Activated B cell treated with CpG ODN at 0.5 μM for 24 hours (primary cell): Measurements from ENCODE around the gene STK11IP. TPM values are rescaled to one million over a fixed set of nuclear protein-coding genes. Genes with fewer than 3 reads are reported as not detected.

ENCODE experiments used
- ATAC-seq: fragments of 200-7000 bp; cut with Tn5 transposase; one replicate; pipeline ENCODE4 v1.10.0; 2021; ENCODE audit warnings: low read depth, mild to moderate bottlenecking, moderate library complexity
- CTCF ChIA-PET: fragments of 350-600 bp; sonication (Branson Sonifier 250); formaldehyde crosslinking; loops from one replicate; lab custom pipeline; 2021; ENCODE audit warnings: antibody characterized with exemption; lab: Charles Lee
- POLR2A ChIA-PET: fragments of 350-600 bp; sonication (Branson Sonifier 250); formaldehyde crosslinking; loops from one replicate; lab custom pipeline; 2021; ENCODE audit warnings: antibody characterized with exemption; lab: Charles Lee
- DNase-seq: peaks from one replicate; pipeline ENCODE4 v3.0.0; 2022
- H3K27ac Mint-ChIP-seq: one replicate; pipeline ENCODE4 v1.8.0; 2020; ENCODE audit warnings: mixed read lengths
- H3K27me3 Mint-ChIP-seq: one replicate; pipeline ENCODE4 v1.8.0; 2021; ENCODE audit warnings: mixed read lengths
- H3K36me3 Mint-ChIP-seq: one replicate; pipeline ENCODE4 v1.8.0; 2021; ENCODE audit warnings: low read depth, mixed read lengths
- H3K4me1 Mint-ChIP-seq: one replicate; pipeline ENCODE4 v1.8.0; 2021; ENCODE audit warnings: mixed read lengths
- H3K4me3 Mint-ChIP-seq: one replicate; pipeline ENCODE4 v1.8.0; 2020; ENCODE audit warnings: mild to moderate bottlenecking, mixed read lengths
- H3K9me3 Mint-ChIP-seq: one replicate; pipeline ENCODE4 v1.8.0; 2020; ENCODE audit warnings: mixed read lengths
- CTCF ChIP-seq: fragments of 200-600 bp; IDR thresholded peaks from one replicate; pipeline ENCODE4 v1.8.0; 2022; ENCODE audit warnings: antibody characterized with exemption, mild to moderate bottlenecking
- intact Hi-C: fragments of 100-400 bp; cut with micrococcal nuclease; formaldehyde crosslinking; loops from one replicate; pipeline ENCODE4 v1.15.1; 2024
- total RNA-seq: library from RNA; stranded (reverse); gene quantifications from 2 replicates; pipeline ENCODE4 v1.2.3, GENCODE V29; 2022

STK11IP gene
- total RNA-seq, 1 donor from 2014 or later: 53.6 TPM

GRCh38 chr2:219663116-219663762 is 65.6 kb downstream of the STK11IP start:
- no peak for ATAC-seq
- intact Hi-C loops: no loop called here
- Mint-ChIP-seq H3K27me3 (peaks cover 16% of the 10 kb centered on the region), H3K4me1 (no peaks in the 10 kb centered on the region), H3K4me3 (no peak overlapping the region), H3K27ac (no peak overlapping the region), H3K36me3 (no peaks in the 10 kb centered on the region), H3K9me3 (peaks cover 17% of the 10 kb centered on the region)
- ChIA-PET CTCF (no interaction called here), POLR2A (no interaction called here)
- DNase-seq: no peak
- TF ChIP-seq CTCF: no peak

- intact Hi-C loops: no loop called here
- CTCF ChIA-PET: no interaction called here
- TF ChIP-seq CTCF: no peak
- ATAC-seq (no peak), DNase-seq (no peak)
- Mint-ChIP-seq H3K27ac (no peak overlapping the region), H3K4me1 (no peaks in the 10 kb centered on the region), H3K27me3 (peaks cover 15% of the 10 kb centered on the region), H3K36me3 (no peaks in the 10 kb centered on the region), H3K9me3 (peaks cover 17% of the 10 kb centered on the region), H3K4me3 (no peak overlapping the region)
- POLR2A ChIA-PET: no interaction called here
Observed at GRCh38 chr2:219664041-219664440, 66.4 kb downstream of the STK11IP start.

- no peaks in the 10 kb centered on the region for H3K36me3 Mint-ChIP-seq
- H3K9me3 Mint-ChIP-seq: peaks cover 17% of the 10 kb centered on the region
- CTCF ChIA-PET: no interaction called here
- intact Hi-C loops: no loop called here
- no peaks in the 10 kb centered on the region for H3K4me1 Mint-ChIP-seq
- DNase-seq: no peak
- TF ChIP-seq CTCF: no peak
- POLR2A ChIA-PET: no interaction called here
- ATAC-seq: no peak
- H3K27me3 Mint-ChIP-seq: peaks cover 15% of the 10 kb centered on the region
- no peak overlapping the region for H3K4me3 Mint-ChIP-seq
- H3K27ac Mint-ChIP-seq: no peak overlapping the region
Observed at GRCh38 chr2:219664944-219665343, 67.3 kb downstream of the STK11IP start.

GRCh38 chr2:219665926-219666325 is 68.3 kb downstream of the STK11IP start:
- DNase-seq (no peak), ATAC-seq (no peak)
- ChIA-PET POLR2A (no interaction called here), CTCF (no interaction called here)
- no peaks in the 10 kb centered on the region for H3K4me1 Mint-ChIP-seq
- H3K36me3 Mint-ChIP-seq: no peaks in the 10 kb centered on the region
- no peak overlapping the region for H3K4me3 Mint-ChIP-seq
- intact Hi-C loops: no loop called here
- TF ChIP-seq CTCF: no peak
- peaks cover 12% of the 10 kb centered on the region for H3K9me3 Mint-ChIP-seq
- H3K27ac Mint-ChIP-seq: no peak overlapping the region
- peaks cover 14% of the 10 kb centered on the region for H3K27me3 Mint-ChIP-seq

Other genes with a start within 250 kb of the STK11IP start
- gene DNPEP, start 209.9 kb upstream of the STK11IP start, total RNA-seq: 89.0 and 93.4 TPM in 2 replicates
- not detected in 2 replicates for gene DES, start 179.5 kb upstream of the STK11IP start, total RNA-seq
- 0.09 and 0.42 TPM in 2 replicates for gene SPEG, start 163.0 kb upstream of the STK11IP start, total RNA-seq
- 32.9 and 33.0 TPM in 2 replicates for gene GMPPA, start 99.0 kb upstream of the STK11IP start, total RNA-seq
- gene ASIC4, start 83.4 kb upstream of the STK11IP start, total RNA-seq: 0.15 TPM in 1 of 2 replicates, not detected in the other
- gene CHPF, start 54.0 kb upstream of the STK11IP start, total RNA-seq: 4.1 and 4.7 TPM in 2 replicates
- 0.86 and 1.2 TPM in 2 replicates for gene TMEM198, start 53.8 kb upstream of the STK11IP start, total RNA-seq
- gene OBSL1, start 26.3 kb upstream of the STK11IP start, total RNA-seq: not detected in 2 replicates
- gene INHA, start 25.5 kb upstream of the STK11IP start, total RNA-seq: not detected in 2 replicates
- gene SLC4A3, start 29.8 kb downstream of the STK11IP start, total RNA-seq: not detected in 2 replicates